H9 (cell line): ENCODE measurements around the gene THAP9. TPM values are rescaled to one million over a fixed set of nuclear protein-coding genes. Genes with fewer than 3 reads are reported as not detected.
A peak's percentile ranks its signal among the peaks of the same experiment; 100 is the strongest.

Experiments used
- DNase-seq: peaks from one replicate; pipeline ENCODE4 v3.0.0-alpha.2; 2017
- H2AFZ ChIP-seq: one replicate; pipeline ENCODE4 v1.6.1; 2013; ENCODE audit warnings: mild to moderate bottlenecking, low read length, control low read depth, moderate library complexity
- H2AK5ac ChIP-seq: 2 replicates; pipeline ENCODE4 v1.6.1; 2013; ENCODE audit warnings: low read length, control low read depth, mixed read lengths; ENCODE audit not compliant: insufficient read length
- H2BK120ac ChIP-seq: one replicate; pipeline ENCODE4 v1.6.1; 2013; ENCODE audit warnings: low read depth, mild to moderate bottlenecking, low read length, control low read depth, inconsistent platforms; ENCODE audit not compliant: poor library complexity, severe bottlenecking
- H2BK12ac ChIP-seq: 2 replicates; pipeline ENCODE4 v1.6.1; 2013; ENCODE audit warnings: low read length, control low read depth, mixed read lengths, low read depth; ENCODE audit not compliant: insufficient read length
- H2BK15ac ChIP-seq: 2 replicates; pipeline ENCODE4 v1.6.1; 2013; ENCODE audit warnings: low read depth, low read length, control low read depth
- H2BK20ac ChIP-seq: one replicate; pipeline ENCODE4 v1.6.1; 2013; ENCODE audit warnings: low read depth, mild to moderate bottlenecking, low read length, control low read depth, inconsistent platforms; ENCODE audit not compliant: poor library complexity, severe bottlenecking
- H2BK5ac ChIP-seq: 2 replicates; pipeline ENCODE4 v1.6.1; 2013; ENCODE audit warnings: low read length, control low read depth, mixed read lengths; ENCODE audit not compliant: insufficient read length
- H3K14ac ChIP-seq: 2 replicates; pipeline ENCODE4 v1.6.1; 2013; ENCODE audit warnings: low read length, control low read depth; ENCODE audit not compliant: insufficient read depth
- H3K18ac ChIP-seq: 2 replicates; pipeline ENCODE4 v1.6.1; 2013; ENCODE audit warnings: low read depth, mild to moderate bottlenecking, mixed read lengths, low read length, control low read depth; ENCODE audit not compliant: insufficient read length
- H3K23ac ChIP-seq: 2 replicates; pipeline ENCODE4 v1.6.1; 2013; ENCODE audit warnings: low read length, control low read depth, mixed read lengths, low read depth; ENCODE audit not compliant: insufficient read length
- H3K23me2 ChIP-seq: 2 replicates; pipeline ENCODE4 v1.6.1; 2013; ENCODE audit warnings: low read depth, mild to moderate bottlenecking, mixed read lengths, low read length, control low read depth; ENCODE audit not compliant: insufficient read length, poor library complexity, severe bottlenecking
- H3K27ac ChIP-seq: 2 replicates; pipeline ENCODE4 v1.5.1; 2013; ENCODE audit warnings: low read length, control low read depth, mixed read lengths, low read depth; ENCODE audit not compliant: insufficient read length
- H3K27me3 ChIP-seq: 2 replicates; pipeline ENCODE4 v1.6.1; 2013; ENCODE audit warnings: low read length, control low read depth, inconsistent platforms; ENCODE audit not compliant: insufficient read depth
- H3K4ac ChIP-seq: 2 replicates; pipeline ENCODE4 v1.6.1; 2013; ENCODE audit warnings: low read depth, mild to moderate bottlenecking, control low read depth, inconsistent platforms, low read length, moderate library complexity
- H3K4me1 ChIP-seq: 2 replicates; pipeline ENCODE4 v1.6.1; 2013; ENCODE audit warnings: low read length, control low read depth, inconsistent platforms; ENCODE audit not compliant: insufficient read depth
- H3K4me2 ChIP-seq: 2 replicates; pipeline ENCODE4 v1.6.1; 2013; ENCODE audit warnings: low read length, control low read depth, mixed read lengths; ENCODE audit not compliant: insufficient read length, insufficient read depth
- H3K56ac ChIP-seq: 2 replicates; pipeline ENCODE4 v1.6.1; 2013; ENCODE audit warnings: low read depth, mild to moderate bottlenecking, mixed read lengths, low read length, control low read depth; ENCODE audit not compliant: insufficient read length
- H3K79me1 ChIP-seq: 2 replicates; pipeline ENCODE4 v1.6.1; 2013; ENCODE audit warnings: low read depth, mild to moderate bottlenecking, moderate library complexity, low read length, control low read depth, inconsistent platforms; ENCODE audit not compliant: insufficient read depth, poor library complexity, severe bottlenecking
- H3K79me2 ChIP-seq: 2 replicates; pipeline ENCODE4 v1.6.1; 2013; ENCODE audit warnings: low read length, control low read depth, inconsistent platforms; ENCODE audit not compliant: insufficient read depth
- H3K9ac ChIP-seq: 2 replicates; pipeline ENCODE4 v1.6.1; 2013; ENCODE audit warnings: low read length, control low read depth, mixed read lengths; ENCODE audit not compliant: insufficient read length; ENCODE audit errors: extremely low read depth
- H3K9me3 ChIP-seq: one replicate; pipeline ENCODE4 v1.6.1; 2013; ENCODE audit warnings: low read depth, low read length, inconsistent platforms; ENCODE audit not compliant: control insufficient read depth
- H3T11ph ChIP-seq: one replicate; pipeline ENCODE4 v1.6.1; 2013; ENCODE audit warnings: mild to moderate bottlenecking, low read length, control low read depth, inconsistent platforms
- H4K20me1 ChIP-seq: one replicate; pipeline ENCODE4 v1.6.1; 2013; ENCODE audit not compliant: control insufficient read depth, insufficient read length, insufficient read depth
- H4K5ac ChIP-seq: 2 replicates; pipeline ENCODE4 v1.6.1; 2013; ENCODE audit warnings: low read depth, mild to moderate bottlenecking, mixed read lengths, low read length, control low read depth; ENCODE audit not compliant: insufficient read length
- H4K8ac ChIP-seq: replicated peaks from 2 replicates; pipeline ENCODE4 v1.6.1; 2013; ENCODE audit warnings: low read length, control low read depth, mixed read lengths, low read depth; ENCODE audit not compliant: insufficient read length
- H4K91ac ChIP-seq: 2 replicates; pipeline ENCODE4 v1.6.1; 2013; ENCODE audit warnings: low read depth, mild to moderate bottlenecking, moderate library complexity, mixed read lengths, low read length, control low read depth; ENCODE audit not compliant: insufficient read length
- H3K27ac Mint-ChIP-seq, 3 experiments: 2 replicates in 2 of 3; 3 replicates in 1 of 3; pipeline ENCODE4 v1.8.0; 2020 to 2021; ENCODE audit warnings: mixed read lengths in 3 of 3, mild to moderate bottlenecking in 1 of 3, moderate library complexity in 1 of 3
- H3K27me3 Mint-ChIP-seq: 2 replicates; pipeline ENCODE4 v1.8.0; 2021; ENCODE audit warnings: low read depth, mild to moderate bottlenecking, moderate library complexity, mixed read lengths
- H3K36me3 Mint-ChIP-seq, 3 experiments: 2 replicates in 2 of 3; 3 replicates in 1 of 3; pipeline ENCODE4 v1.8.0; 2020 to 2021; ENCODE audit warnings: low read depth in 3 of 3, mixed read lengths in 3 of 3; ENCODE audit not compliant: insufficient read depth in 1 of 3
- H3K4me1 Mint-ChIP-seq, 2 experiments: 2 replicates each; pipeline ENCODE4 v1.8.0; 2020; ENCODE audit warnings: mixed read lengths in 2 of 2
- H3K4me3 Mint-ChIP-seq, 2 experiments: 2 replicates in 1 of 2; 3 replicates in 1 of 2; pipeline ENCODE4 v1.8.0; 2020 to 2021; ENCODE audit warnings: mild to moderate bottlenecking in 2 of 2, mixed read lengths in 2 of 2, moderate library complexity in 1 of 2
- H3K9me3 Mint-ChIP-seq, 2 experiments: 2 replicates in 1 of 2; 3 replicates in 1 of 2; pipeline ENCODE4 v1.8.0; 2020; ENCODE audit warnings: mild to moderate bottlenecking in 2 of 2, mixed read lengths in 2 of 2, moderate library complexity in 1 of 2
- WGBS: extraction: QIAGEN DNeasy Blood & Tissue Kit; methylation state at CpG from one replicate; pipeline ENCODE4 v1.1.7; 2013; ENCODE audit warnings: missing lambda C conversion rate, low lambda C conversion rate, mixed read lengths; ENCODE audit not compliant: insufficient read length; ENCODE audit errors: extremely low coverage; 5-methylcytosine and 5-hydroxymethylcytosine counted together
- total RNA-seq: library from RNA; stranded (reverse); gene quantifications from 2 replicates; pipeline ENCODE4 v1.2.1, GENCODE V29; 2021
- TF ChIP-seq, protein P1 (sequence below): fragments of 200-600 bp; sonication (generic); conservative IDR thresholded peaks from 3 replicates; pipeline ENCODE4 v1.8.0; 2021; ENCODE audit warnings: antibody characterized with exemption, mild to moderate bottlenecking

The THAP9 gene
- total RNA-seq, 1 experiment from 2014 or later = 14.8 TPM

DNA sequence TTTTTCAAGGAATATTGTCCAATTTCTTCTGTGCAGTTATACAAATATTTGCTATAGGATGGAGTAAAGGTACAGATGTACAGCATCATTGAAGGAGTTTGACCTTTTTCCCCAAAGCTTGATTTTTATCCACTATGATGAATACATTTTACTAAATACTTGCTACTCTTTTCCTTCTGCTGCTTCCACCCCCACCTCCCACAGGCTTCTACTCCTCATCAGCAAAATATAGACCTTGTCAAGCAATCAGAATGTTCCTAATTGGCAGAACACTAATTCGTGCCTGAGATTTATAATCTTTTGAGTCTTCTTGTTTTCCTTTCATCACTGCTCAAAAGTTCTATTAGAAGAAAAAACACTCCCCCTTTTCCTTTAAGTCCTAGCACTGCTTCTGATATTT, 3.8 kb upstream of the THAP9 start:
- no CpG with 5 or more reads among the region's 1 CpG for WGBS
- no peak overlapping the region for H3K4me2 ChIP-seq

More for the DNA sequence above, 3.8 kb upstream of the THAP9 start:
- H3K4me1 Mint-ChIP-seq = peaks cover 25 to 32% of the 10 kb centered on the region in 2 experiments
- Histone ChIP-seq H3K79me2 (peaks cover 24% of the 10 kb centered on the region; the same call in 1 of the 2 replicates), H3K4ac (no peak overlapping the region), H3K27me3 (no peaks in the 10 kb centered on the region), H3K14ac (no peak overlapping the region), H3K79me1 (no peaks in the 10 kb centered on the region), H2AFZ (no peak overlapping the region), H2BK120ac (no peak overlapping the region), H3K23ac (no peak overlapping the region), H2BK15ac (no peak overlapping the region), H3K9me3 (no peaks in the 10 kb centered on the region), H3K9ac (no peak overlapping the region), H2BK20ac (no peak overlapping the region), H3T11ph (no peak overlapping the region), H4K5ac (no peak overlapping the region), H4K20me1 (no peaks in the 10 kb centered on the region), H2BK5ac (no peak overlapping the region), H4K91ac (no peak overlapping the region), H4K8ac (no peak overlapping the region), H2AK5ac (no peak overlapping the region), H3K56ac (no peak overlapping the region), H2BK12ac (no peak overlapping the region), H3K23me2 (peaks cover 11% of the 10 kb centered on the region), H3K27ac (no peak overlapping the region), H3K18ac (no peak overlapping the region), H3K4me1 (no peaks in the 10 kb centered on the region; the same call in 1 of the 2 replicates)
- DNase-seq = no peak
- H3K4me3 Mint-ChIP-seq = peak overlapping the region in 1 of 2 experiments; percentile 4; a peak in 1 of 5 replicates
- H3K27ac Mint-ChIP-seq = no peak overlapping the region; a peak in 1 of 7 replicates
- no peaks in the 10 kb centered on the region for H3K9me3 Mint-ChIP-seq
- H3K36me3 Mint-ChIP-seq = peaks cover 32 to 45% (median 34%) of the 10 kb centered on the region in 3 experiments
- H3K27me3 Mint-ChIP-seq = no peaks in the 10 kb centered on the region
- TF ChIP-seq, protein P1, sequence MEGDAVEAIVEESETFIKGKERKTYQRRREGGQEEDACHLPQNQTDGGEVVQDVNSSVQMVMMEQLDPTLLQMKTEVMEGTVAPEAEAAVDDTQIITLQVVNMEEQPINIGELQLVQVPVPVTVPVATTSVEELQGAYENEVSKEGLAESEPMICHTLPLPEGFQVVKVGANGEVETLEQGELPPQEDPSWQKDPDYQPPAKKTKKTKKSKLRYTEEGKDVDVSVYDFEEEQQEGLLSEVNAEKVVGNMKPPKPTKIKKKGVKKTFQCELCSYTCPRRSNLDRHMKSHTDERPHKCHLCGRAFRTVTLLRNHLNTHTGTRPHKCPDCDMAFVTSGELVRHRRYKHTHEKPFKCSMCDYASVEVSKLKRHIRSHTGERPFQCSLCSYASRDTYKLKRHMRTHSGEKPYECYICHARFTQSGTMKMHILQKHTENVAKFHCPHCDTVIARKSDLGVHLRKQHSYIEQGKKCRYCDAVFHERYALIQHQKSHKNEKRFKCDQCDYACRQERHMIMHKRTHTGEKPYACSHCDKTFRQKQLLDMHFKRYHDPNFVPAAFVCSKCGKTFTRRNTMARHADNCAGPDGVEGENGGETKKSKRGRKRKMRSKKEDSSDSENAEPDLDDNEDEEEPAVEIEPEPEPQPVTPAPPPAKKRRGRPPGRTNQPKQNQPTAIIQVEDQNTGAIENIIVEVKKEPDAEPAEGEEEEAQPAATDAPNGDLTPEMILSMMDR = no peak
